Fibroblast of lung (primary cell): ENCODE measurements around the gene VWA7.

Experiments
- CTCF ChIP-seq, 2 donors: IDR thresholded peaks in 1 of 2; conservative IDR thresholded peaks in 1 of 2; 1 replicate in 1 of 2; 2 replicates in 1 of 2; pipeline ENCODE4 v1.5.1; 2011 to 2012; ENCODE audit warnings: low read length in 2 of 2, control low read depth in 1 of 2, inconsistent platforms in 1 of 2, low read depth in 1 of 2, mild to moderate bottlenecking in 1 of 2
- EZH2 ChIP-seq: IDR thresholded peaks from 2 replicates; pipeline ENCODE4 v1.5.1; 2012; ENCODE audit warnings: low read length, control low read depth, mild to moderate bottlenecking; ENCODE audit errors: missing control alignments

- no peak for TF ChIP-seq CTCF (conservative IDR thresholded peaks at IDR 0.05 in 1 of 2, IDR thresholded peaks at IDR 0.05 in 1 of 2; ENCODE audit: low read depth in 1 of 2, low read length in 2 of 2)
- no peak for TF ChIP-seq EZH2
Observed at GRCh38 chr6:31776989-31777666, at the start of gene VWA7.
